Renal pelvis (tissue), 12 donors: Measurements from ENCODE around the gene DNLZ. TPM values are rescaled to one million over a fixed set of nuclear protein-coding genes. Genes with fewer than 3 reads are reported as not detected.
A peak's percentile ranks its signal among the peaks of the same experiment; 100 is the strongest.
"Not testable (repeated sequence)": the region's sequence is repeated elsewhere in the genome, so short reads cannot be mapped to it uniquely, and the experiment has no call there.

Experiments
- DNase-seq: peaks from one replicate; pipeline ENCODE4 v3.0.0-alpha.2; 2013
- long read RNA-seq, 16 experiments: transcript quantifications; one replicate each; lab custom pipeline, GENCODE V29; 2026
- polyA plus RNA-seq, 3 donors: library from polyadenylated mRNA; unstranded; fragments of 120-200 nt; gene quantifications; one replicate each; pipeline ENCODE4 v1.2.1, GENCODE V29; 2013; ENCODE audit not compliant: insufficient read length in 3 of 3

DNLZ gene
- 10 to 100 TPM in 2 of 3 donors, 1 to 10 TPM in 1; 5.9 to 21.2 (median 17.2) TPM for polyA plus RNA-seq
- long read RNA-seq, donor 1, transcript DNLZ-201 (3 exons, 724 nt): major isoform, 19 of 19 reads
- long read RNA-seq, donor 1, partial matches to known transcripts: 0 of 19 reads
- long read RNA-seq, donor 1, other reads (novel, unspliced or antisense): 0 of 19 reads
- long read RNA-seq, donor 2, transcript DNLZ-201 (3 exons, 724 nt): major isoform, 24 of 24 reads
- long read RNA-seq, donor 2, partial matches to known transcripts: 0 of 24 reads
- long read RNA-seq, donor 2, other reads (novel, unspliced or antisense): 0 of 24 reads
- long read RNA-seq, donor 3, transcript DNLZ-201 (3 exons, 724 nt): major isoform, 12 of 12 reads
- long read RNA-seq, donor 3, partial matches to known transcripts: 0 of 12 reads
- long read RNA-seq, donor 3, other reads (novel, unspliced or antisense): 0 of 12 reads
- long read RNA-seq, donor 4, transcript DNLZ-201 (3 exons, 724 nt): major isoform, 41 of 41 reads
- long read RNA-seq, donor 4, partial matches to known transcripts: 0 of 41 reads
- long read RNA-seq, donor 4, other reads (novel, unspliced or antisense): 0 of 41 reads
- long read RNA-seq, donor 5, transcript DNLZ-201 (3 exons, 724 nt): major isoform, 21 of 21 reads
- long read RNA-seq, donor 5, partial matches to known transcripts: 0 of 21 reads
- long read RNA-seq, donor 5, other reads (novel, unspliced or antisense): 0 of 21 reads
- long read RNA-seq, donor 6, transcript DNLZ-201 (3 exons, 724 nt): major isoform, 14 of 14 reads
- long read RNA-seq, donor 6, partial matches to known transcripts: 0 of 14 reads
- long read RNA-seq, donor 6, other reads (novel, unspliced or antisense): 0 of 14 reads
- long read RNA-seq, donor 7, transcript DNLZ-201 (3 exons, 724 nt): major isoform, 11 of 11 reads
- long read RNA-seq, donor 7, partial matches to known transcripts: 0 of 11 reads
- long read RNA-seq, donor 7, other reads (novel, unspliced or antisense): 0 of 11 reads
- long read RNA-seq, donor 8, transcript DNLZ-201 (3 exons, 724 nt): major isoform, 5 of 5 reads
- long read RNA-seq, donor 8, partial matches to known transcripts: 0 of 5 reads
- long read RNA-seq, donor 8, other reads (novel, unspliced or antisense): 0 of 5 reads
- long read RNA-seq, donor 9, transcript DNLZ-201 (3 exons, 724 nt): major isoform, 18 of 33 reads
- long read RNA-seq, donor 9, partial matches to known transcripts: 15 of 33 reads
- long read RNA-seq, donor 9, other reads (novel, unspliced or antisense): 0 of 33 reads
- long read RNA-seq, donor 10, transcript DNLZ-201 (3 exons, 724 nt): major isoform, 34 of 34 reads
- long read RNA-seq, donor 10, partial matches to known transcripts: 0 of 34 reads
- long read RNA-seq, donor 10, other reads (novel, unspliced or antisense): 0 of 34 reads
- long read RNA-seq, donor 11, transcript DNLZ-201 (3 exons, 724 nt): major isoform, 13 of 13 reads
- long read RNA-seq, donor 11, partial matches to known transcripts: 0 of 13 reads
- long read RNA-seq, donor 11, other reads (novel, unspliced or antisense): 0 of 13 reads
- long read RNA-seq, donor 12, transcript DNLZ-201 (3 exons, 724 nt): major isoform, 40 of 40 reads
- long read RNA-seq, donor 12, partial matches to known transcripts: 0 of 40 reads
- long read RNA-seq, donor 12, other reads (novel, unspliced or antisense): 0 of 40 reads
- long read RNA-seq, donor 13, transcript DNLZ-201 (3 exons, 724 nt): major isoform, 9 of 10 reads
- long read RNA-seq, donor 13, partial matches to known transcripts: 0 of 10 reads
- long read RNA-seq, donor 13, other reads (novel, unspliced or antisense): 0 of 10 reads
- long read RNA-seq, donor 14: 0 reads
- long read RNA-seq, donor 15, transcript DNLZ-201 (3 exons, 724 nt): major isoform, 18 of 18 reads
- long read RNA-seq, donor 15, partial matches to known transcripts: 0 of 18 reads
- long read RNA-seq, donor 15, other reads (novel, unspliced or antisense): 0 of 18 reads
- long read RNA-seq, donor 16, transcript DNLZ-201 (3 exons, 724 nt): major isoform, 13 of 14 reads
- long read RNA-seq, donor 16, partial matches to known transcripts: 0 of 14 reads
- long read RNA-seq, donor 16, other reads (novel, unspliced or antisense): 0 of 14 reads

- DNase-seq: peak; percentile 91
These were observed at the start of gene DNLZ for GRCh38 chr9:136363106-136363948. Gene DNLZ (minus strand): TSS chr9:136363744. CDS start chr9:136363714, 30 bp downstream.

DNA sequence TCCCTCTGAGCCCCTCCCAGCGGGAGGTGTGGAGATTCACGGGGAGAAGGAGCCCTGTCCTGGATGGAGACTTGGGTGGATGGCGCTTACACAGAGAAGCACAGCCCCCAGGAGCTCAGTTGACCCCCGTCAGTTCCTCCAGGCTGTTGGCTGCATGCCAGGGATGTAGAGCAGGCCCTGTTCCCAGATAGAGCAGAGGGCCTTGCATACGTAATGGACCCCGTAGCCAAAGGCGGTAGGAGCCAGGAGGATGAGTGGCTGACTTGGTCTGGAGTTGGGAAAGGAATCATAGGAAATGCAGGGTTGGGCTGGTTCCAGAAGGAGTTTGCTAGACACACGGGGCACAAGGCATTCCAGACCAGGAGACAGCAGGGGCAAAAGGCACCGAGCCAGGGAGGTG is 49.4 kb upstream of the DNLZ start:
- no peak for DNase-seq

- no peak for DNase-seq
These were observed 47.8 kb upstream of the DNLZ start for GRCh38 chr9:136411378-136411777.

DNA sequence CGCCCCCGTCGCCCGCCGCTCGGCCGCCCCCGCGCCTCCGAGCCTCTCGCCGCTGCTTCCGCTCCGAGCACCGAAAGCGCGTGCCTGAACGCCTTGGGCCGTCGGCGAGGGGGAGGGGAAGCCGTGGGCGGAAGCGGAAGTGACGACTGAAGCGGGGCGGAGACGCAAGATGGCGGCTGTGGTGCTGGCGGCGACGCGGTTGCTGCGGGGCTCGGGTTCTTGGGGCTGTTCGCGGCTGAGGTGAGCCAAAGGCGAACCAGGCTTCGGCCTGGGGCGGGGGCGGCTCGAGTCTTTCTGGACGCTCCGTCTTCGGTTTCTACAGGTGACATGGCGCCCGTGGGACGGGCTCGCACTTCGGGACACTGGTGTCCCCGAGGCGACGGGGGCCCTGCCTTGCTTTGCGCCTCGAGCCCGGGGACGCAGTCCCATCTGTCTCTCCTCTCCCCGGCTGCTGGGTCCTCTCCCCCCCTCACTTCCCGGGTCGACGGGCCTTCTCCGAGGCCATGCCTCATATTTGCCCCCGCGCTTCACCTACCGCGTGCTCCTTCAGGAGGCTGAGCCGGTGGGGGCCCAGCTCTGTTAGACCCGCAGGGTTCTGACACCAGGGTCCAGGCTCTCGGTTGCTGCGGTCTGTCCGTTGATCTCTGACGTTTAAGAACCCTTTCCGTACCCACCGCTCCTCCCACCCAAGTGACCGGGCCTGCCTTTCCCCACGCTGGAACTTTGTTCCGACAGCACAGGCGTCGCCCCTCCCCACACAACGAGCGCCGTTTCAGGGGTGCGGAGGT is 47.1 kb upstream of the DNLZ start, which contains the start of the genes ENTR1 and PMPCA:
Gene ENTR1, minus strand, starts transcription at position 115 of the 788 bp plus-strand sequence. CDS start 217 bp downstream, outside the sequence.
Gene PMPCA, plus strand, starts transcription at position 159 of the 788 bp plus-strand sequence. Its CDS starts 11 bp downstream, at position 170.
- DNase-seq: peak; percentile 90

GRCh38 chr9:136409557-136410455 is 46.3 kb upstream of the DNLZ start:
- peak; percentile 23 for DNase-seq

DNA sequence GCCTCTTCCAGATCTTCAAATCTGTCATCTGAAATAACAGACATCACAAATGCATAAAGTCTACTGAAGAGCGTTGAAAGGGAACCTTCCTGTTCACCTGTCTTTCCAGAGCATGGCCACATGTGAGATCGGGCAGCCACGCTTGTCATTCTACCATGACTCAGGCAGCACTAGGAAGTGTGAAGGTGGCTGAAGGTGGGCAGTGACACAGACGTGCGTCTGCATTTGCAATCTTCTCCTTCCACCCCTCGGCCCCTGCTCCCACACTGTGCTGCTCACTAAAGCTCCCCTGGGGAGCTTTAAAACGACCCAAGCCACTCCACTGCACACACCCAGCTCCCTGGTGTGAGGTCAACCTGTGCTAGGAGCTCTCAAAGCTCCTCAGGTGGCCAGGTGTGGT is 44.4 kb upstream of the DNLZ start:
- no peak for DNase-seq

DNA sequence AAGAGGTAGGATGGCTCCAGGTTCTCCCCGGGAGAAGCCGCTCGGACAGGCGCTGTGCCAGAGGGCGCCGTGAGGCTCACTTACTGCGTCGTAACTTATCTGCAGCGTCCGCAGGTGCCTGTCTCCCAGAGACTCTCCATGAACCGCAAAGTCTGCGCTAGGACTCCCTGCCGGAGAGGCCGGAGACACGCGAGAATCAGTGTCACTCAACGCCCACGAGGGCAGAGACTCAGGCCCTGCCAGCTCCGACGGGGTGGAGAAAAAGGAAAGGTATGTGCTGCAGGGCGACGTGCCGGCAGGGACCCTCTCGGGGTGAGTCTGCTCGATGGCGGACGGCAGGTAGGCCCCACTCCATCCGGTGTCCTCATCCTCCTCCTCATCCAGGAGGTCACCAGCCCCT is 43.5 kb upstream of the DNLZ start:
- not testable (repeated sequence) for DNase-seq

DNA sequence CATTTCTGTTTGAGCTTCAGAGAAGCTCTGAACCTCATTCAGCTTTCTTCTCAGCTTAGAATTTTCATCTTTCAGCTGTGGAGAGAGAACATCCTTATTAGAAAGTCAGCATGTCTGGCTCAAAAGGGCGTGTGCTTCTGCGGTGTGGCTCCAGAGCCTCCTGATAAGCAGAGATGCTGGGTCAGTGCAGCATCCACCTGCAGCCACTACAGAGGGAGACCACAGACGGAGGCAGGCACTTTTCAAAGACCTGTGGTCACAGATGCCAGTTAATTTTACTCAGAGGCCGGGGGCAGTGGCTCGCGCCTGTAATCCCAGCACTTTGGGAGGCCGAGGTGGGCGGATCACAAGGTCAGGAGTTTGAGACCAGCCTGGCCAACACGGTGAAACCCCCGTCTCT is 42.4 kb upstream of the DNLZ start:
- DNase-seq: not testable (repeated sequence)

DNA sequence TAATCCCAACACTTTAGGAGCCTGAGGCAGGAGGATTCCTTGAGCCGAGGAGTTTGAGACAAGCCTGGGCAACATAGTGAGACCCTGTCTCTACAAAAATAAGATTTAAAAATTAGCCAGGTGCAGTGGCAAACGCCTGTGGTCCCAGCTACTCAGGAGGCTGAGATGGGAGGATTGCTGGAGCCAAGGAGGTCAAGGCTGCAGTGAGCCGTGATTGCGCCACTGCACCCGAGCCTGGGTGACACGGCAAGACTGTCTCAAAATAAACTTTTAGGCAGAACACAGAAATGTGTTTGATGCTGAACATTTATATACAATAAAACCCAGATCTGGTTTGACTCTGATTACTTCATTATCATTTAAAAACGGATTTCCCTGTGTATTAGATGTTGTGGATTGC is 41.9 kb upstream of the DNLZ start:
- DNase-seq: no peak

DNA sequence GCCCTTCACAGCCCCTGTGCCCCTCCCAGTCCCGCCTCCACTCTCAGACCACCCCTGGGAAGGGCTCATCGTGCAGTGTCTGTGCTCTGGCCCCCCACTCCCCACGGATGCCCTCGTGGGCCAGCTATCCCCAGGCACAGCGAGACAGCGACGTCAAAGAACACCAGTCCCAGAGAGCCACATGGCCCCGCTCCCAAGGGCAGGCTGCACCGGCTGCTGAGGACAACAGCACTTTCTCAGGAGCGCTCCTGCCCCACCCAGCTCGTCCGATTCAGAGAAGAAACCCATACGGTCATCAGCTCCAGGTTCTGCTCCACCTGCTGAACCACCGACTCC is 41.2 kb upstream of the DNLZ start:
- DNase-seq: no peak

DNA sequence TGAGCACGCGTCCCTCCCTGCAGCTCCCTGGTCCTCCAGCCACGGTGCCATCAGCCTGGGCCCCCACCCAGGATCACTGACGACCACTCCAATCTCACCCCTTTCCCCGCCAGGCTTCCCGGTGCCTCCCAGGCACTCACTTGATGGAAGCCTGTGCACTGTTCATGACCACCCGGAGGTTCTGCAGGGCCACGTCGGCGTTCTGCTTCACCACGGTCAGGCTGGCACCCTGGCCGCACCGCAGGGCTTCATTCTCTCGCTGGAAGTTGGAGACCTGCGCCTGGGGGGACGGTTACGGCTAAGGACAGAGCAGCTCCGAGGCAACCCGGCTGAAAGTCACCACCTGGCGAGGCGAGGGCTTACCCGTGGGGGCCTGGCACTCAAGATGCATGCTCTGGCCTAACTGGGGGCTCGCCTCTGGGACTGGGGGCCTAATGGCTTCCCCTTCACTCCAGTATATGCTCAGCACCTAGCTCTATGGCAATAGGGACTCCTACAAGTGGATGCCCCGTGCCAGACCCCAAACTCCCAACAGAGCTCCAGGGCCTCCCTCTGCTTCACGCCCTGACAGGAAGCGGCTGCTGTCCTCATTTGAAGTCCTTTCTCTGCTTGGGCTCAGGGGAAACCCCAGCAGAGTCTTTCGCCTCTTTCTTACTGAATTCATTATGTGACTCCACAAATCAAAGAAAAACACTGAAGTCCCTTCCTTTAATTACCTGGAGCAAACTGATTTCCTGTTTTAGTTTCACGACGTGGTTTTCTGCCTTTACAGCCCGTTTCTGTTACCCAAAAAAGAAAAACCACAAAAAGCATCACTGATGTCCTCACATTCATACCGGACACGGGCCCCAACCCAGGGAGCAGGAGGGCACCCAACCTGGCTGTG is 40.6 kb upstream of the DNLZ start:
- no peak for DNase-seq

GRCh38 chr9:136403538-136403914 is 40.0 kb upstream of the DNLZ start:
- no peak for DNase-seq

GRCh38 chr9:136402067-136402466 is 38.5 kb upstream of the DNLZ start:
- DNase-seq: no peak

DNA sequence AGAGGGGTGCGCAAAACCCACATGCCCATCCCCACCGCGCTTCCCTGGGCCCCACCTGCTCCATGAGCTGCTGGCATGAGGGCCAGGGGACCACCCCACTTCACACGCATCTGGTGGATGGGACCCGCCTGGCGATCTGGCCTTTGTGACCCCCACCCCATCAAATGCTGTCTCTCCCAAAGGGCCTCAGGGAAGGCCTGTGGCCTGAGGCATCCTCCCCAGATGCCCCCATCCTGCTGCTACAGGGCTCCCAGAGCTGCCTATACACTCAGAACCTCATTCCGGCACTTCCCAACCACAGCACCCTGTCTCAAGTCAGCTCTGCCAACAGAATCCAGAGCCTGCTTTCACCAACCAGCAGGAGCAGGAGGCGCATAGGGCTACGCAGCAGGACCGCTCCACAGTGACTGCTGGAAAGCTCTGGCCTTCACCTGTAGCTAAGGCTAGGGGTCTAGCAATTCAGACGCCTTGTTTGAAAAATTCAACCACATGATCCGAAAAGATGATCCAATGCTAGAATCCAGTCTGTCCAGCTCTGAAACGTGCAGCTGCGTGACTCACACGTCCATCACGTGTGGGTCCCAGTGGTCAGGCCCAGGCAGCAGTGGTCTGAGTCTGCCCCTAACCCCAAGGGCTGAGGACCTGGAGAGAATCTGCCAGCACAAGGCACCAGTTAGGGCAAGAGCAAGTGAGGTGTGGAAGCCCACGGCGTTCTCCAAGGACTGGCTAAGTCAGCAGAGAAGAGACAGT is 37.8 kb upstream of the DNLZ start:
- DNase-seq: no peak
